HCT116 (cell line): ENCODE measurements around the gene CRISPLD2. TPM values are rescaled to one million over a fixed set of nuclear protein-coding genes. Genes with fewer than 3 reads are reported as not detected.

ENCODE experiments used
- ATAC-seq: fragments of 200-7000 bp; cut with Tn5 transposase; 2 replicates; pipeline ENCODE4 v1.9.1; 2020; ENCODE audit warnings: mild to moderate bottlenecking, moderate library complexity
- BruUV-seq: library from RNA; stranded (reverse); fragments of 400-500 nt; replicated peaks from 2 replicates; lab custom pipeline; 2021; lab: Mats Ljungman, UMichigan
- CTCF ChIA-PET: fragments of 300-600 bp; sonication (Branson Sonifier 250); formaldehyde crosslinking; loops from one replicate; lab custom pipeline; 2021; ENCODE audit warnings: antibody characterized with exemption; lab: Charles Lee
- POLR2A ChIA-PET: fragments of 300-600, 350-600 bp; sonication (Branson Sonifier 250); formaldehyde crosslinking; loops from one replicate; lab custom pipeline; 2021; ENCODE audit warnings: antibody characterized with exemption; lab: Charles Lee
- RAD21 ChIA-PET, 2 experiments: fragments of 300-600 bp; sonication (Branson Sonifier 250); formaldehyde crosslinking; loops; one replicate each; lab custom pipeline; 2023; ENCODE audit warnings: low total read pairs in 2 of 2; ENCODE audit not compliant: uncharacterized antibody in 2 of 2, unreplicated experiment in 2 of 2, low non-redundant PET in 1 of 2; lab: Charles Lee
- DNase-seq: peaks from one replicate; pipeline ENCODE4 v3.0.0-alpha.2; 2010; ENCODE audit warnings: low read depth, low spot score
- H2AFZ ChIP-seq: fragments of 200-600 bp; shearing (Covaris generic), sonication (generic); 2 replicates; pipeline ENCODE4 v1.6.1; 2017; ENCODE audit warnings: low read depth, mixed run types, mixed read lengths, antibody characterized with exemption, low read length; ENCODE audit not compliant: poor library complexity, severe bottlenecking
- H3K27ac ChIP-seq: 2 replicates; pipeline ENCODE4 v1.5.1; 2012; ENCODE audit warnings: low read depth, low read length
- H3K27me3 ChIP-seq: fragments of 200-600 bp; sonication (generic); 2 replicates; pipeline ENCODE4 v1.6.1; 2016; ENCODE audit warnings: mixed run types, low read length, mixed read lengths; ENCODE audit not compliant: insufficient read depth
- H3K36me3 ChIP-seq, 2 experiments: fragments of 200-500 bp in 1 of 2; fragments of 200-600 bp in 1 of 2; sonication (Bioruptor generic) in 1 of 2; sonication (generic) in 1 of 2; 2 replicates each; pipeline versions ENCODE4 v1.5.1 to v1.6.1; 2014 to 2016; ENCODE audit warnings: low read length in 2 of 2, inconsistent platforms in 1 of 2, mixed read lengths in 1 of 2, mixed run types in 1 of 2; ENCODE audit not compliant: insufficient read depth in 2 of 2, control insufficient read depth in 1 of 2
- H3K4me1 ChIP-seq, 2 experiments: fragments of 200-600 bp in 1 of 2; sonication (generic) in 1 of 2; 2 replicates each; pipeline versions ENCODE4 v1.5.1 to v1.6.1; 2012 to 2017; ENCODE audit warnings: low read length in 2 of 2, inconsistent platforms in 1 of 2, mild to moderate bottlenecking in 1 of 2, mixed read lengths in 1 of 2, mixed run types in 1 of 2, moderate library complexity in 1 of 2; ENCODE audit not compliant: insufficient read depth in 2 of 2, control insufficient read depth in 1 of 2
- H3K4me2 ChIP-seq: fragments of 200-600 bp; sonication (generic); 2 replicates; pipeline ENCODE4 v1.6.1; 2017; ENCODE audit warnings: mixed run types, low read length, mixed read lengths
- H3K4me3 ChIP-seq, 2 experiments: fragments of 200-600 bp in 1 of 2; sonication (generic) in 1 of 2; replicated peaks in 1 of 2; 2 replicates each; pipeline ENCODE4 v1.5.1; 2011 to 2016; ENCODE audit warnings: low read length in 2 of 2, control low read depth in 1 of 2, low read depth in 1 of 2, mild to moderate bottlenecking in 1 of 2, mixed read lengths in 1 of 2, mixed run types in 1 of 2
- H3K79me2 ChIP-seq: fragments of 200-600 bp; sonication (generic); 2 replicates; pipeline ENCODE4 v1.6.1; 2017; ENCODE audit warnings: mild to moderate bottlenecking, mixed run types, low read length, moderate library complexity, mixed read lengths; ENCODE audit not compliant: insufficient read depth
- H3K9ac ChIP-seq: fragments of 200-600 bp; sonication (generic); 2 replicates; pipeline ENCODE4 v1.6.1; 2016; ENCODE audit warnings: low read length, mixed read lengths
- H3K9me2 ChIP-seq: fragments of 200-600 bp; sonication (generic), shearing (Covaris generic); 2 replicates; pipeline ENCODE4 v1.6.1; 2017; ENCODE audit warnings: mixed run types, mild to moderate bottlenecking, moderate library complexity; ENCODE audit not compliant: insufficient read depth
- H3K9me3 ChIP-seq, 2 experiments: fragments of 200-500 bp in 1 of 2; fragments of 200-600 bp in 1 of 2; sonication (Bioruptor generic) in 1 of 2; sonication (generic) in 1 of 2; 2 replicates each; pipeline ENCODE4 v1.6.1; 2014 to 2017; ENCODE audit warnings: low read length in 2 of 2, mixed read lengths in 2 of 2, inconsistent platforms in 1 of 2, low read depth in 1 of 2, mild to moderate bottlenecking in 1 of 2, mixed run types in 1 of 2, moderate library complexity in 1 of 2; ENCODE audit not compliant: control insufficient read depth in 1 of 2, insufficient read depth in 1 of 2
- H4K20me1 ChIP-seq: fragments of 200-600 bp; sonication (generic), shearing (Covaris generic); 2 replicates; pipeline ENCODE4 v1.6.1; 2017; ENCODE audit warnings: mixed run types, mild to moderate bottlenecking, moderate library complexity; ENCODE audit not compliant: insufficient read depth
- CEBPB ChIP-seq: IDR thresholded peaks from 2 replicates; pipeline ENCODE4 v1.6.1; 2012; ENCODE audit warnings: low read depth
- EZH2 ChIP-seq: fragments of 200-600 bp; sonication (generic); IDR thresholded peaks from 2 replicates; pipeline ENCODE4 v1.6.1; 2017; ENCODE audit warnings: antibody characterized with exemption, mixed run types
- POLR2A ChIP-seq: IDR thresholded peaks from 2 replicates; pipeline ENCODE4 v1.7.0; 2011; ENCODE audit warnings: borderline replicate concordance; ENCODE audit not compliant: insufficient read depth, insufficient read length; ENCODE audit errors: extremely low read depth
- POLR2AphosphoS5 ChIP-seq: IDR thresholded peaks from 2 replicates; pipeline ENCODE4 v1.6.1; 2011; ENCODE audit warnings: mild to moderate bottlenecking, low read depth, low read length, moderate library complexity
- RAD21 ChIP-seq: IDR thresholded peaks from 2 replicates; pipeline ENCODE4 v1.6.1; 2012; ENCODE audit warnings: low read depth, mild to moderate bottlenecking
- SIN3A ChIP-seq: IDR thresholded peaks from 2 replicates; pipeline ENCODE4 v1.6.1; 2012; ENCODE audit warnings: low read depth
- ZFX ChIP-seq: fragments of 450-650 bp; IDR thresholded peaks from 2 replicates; pipeline ENCODE4 v1.6.1; 2017
- ZNF274 ChIP-seq: fragments of 200-500 bp; sonication (Bioruptor generic); IDR thresholded peaks from 2 replicates; pipeline ENCODE4 v1.6.1; 2014; ENCODE audit warnings: mild to moderate bottlenecking, low read depth, low read length, inconsistent platforms
- intact Hi-C: fragments of 100-400 bp; cut with micrococcal nuclease; formaldehyde crosslinking; loops from 2 replicates; pipeline ENCODE4 v1.10.0; 2022
- total RNA-seq: library from RNA; stranded (reverse); gene quantifications from one replicate; pipeline ENCODE4 v1.2.1, GENCODE V29; 2021; ENCODE audit not compliant: unreplicated experiment
- TF ChIP-seq, protein P1 (sequence below): IDR thresholded peaks from 2 replicates; pipeline ENCODE4 v1.6.1; 2011; ENCODE audit warnings: mild to moderate bottlenecking, low read length, moderate library complexity; ENCODE audit not compliant: insufficient replicate concordance; ENCODE audit errors: extremely low read depth
- TF ChIP-seq, protein P2 (sequence below): IDR thresholded peaks from 2 replicates; pipeline ENCODE4 v1.6.1; 2012

Gene CRISPLD2
- total RNA-seq, 1 experiment from 2014 or later = 4.6 TPM

DNA sequence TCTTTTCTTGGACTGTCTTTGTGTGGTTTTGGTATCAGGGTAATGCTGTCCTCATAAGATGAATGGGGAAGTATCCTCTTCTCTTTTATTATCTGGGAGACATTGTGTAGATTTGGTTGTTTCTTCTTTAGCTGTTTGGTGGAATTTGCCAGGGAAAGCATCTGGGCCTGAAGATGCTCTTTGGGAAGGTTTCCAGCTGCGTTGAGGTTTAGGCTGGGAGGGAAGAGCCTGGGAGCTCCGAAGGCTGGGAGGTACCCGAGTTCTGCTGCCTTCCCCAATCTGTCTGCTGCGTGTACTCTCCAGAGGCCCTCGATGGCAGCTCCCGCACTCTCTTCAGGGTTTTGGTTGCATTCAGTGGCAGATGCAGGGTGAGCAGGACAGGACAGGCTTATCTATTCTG lies 25.6 kb upstream of the CRISPLD2 start:
- H3K9me2 ChIP-seq = no peaks in the 10 kb centered on the region
- CTCF ChIA-PET = no interaction called here
- no peak overlapping the region for H3K27ac ChIP-seq
- H3K79me2 ChIP-seq = no peaks in the 10 kb centered on the region
- intact Hi-C loops = no loop called here
- no peak for DNase-seq
- no TSS peak for BruUV-seq
- H3K4me3 ChIP-seq = no peak overlapping the region
- H2AFZ ChIP-seq = no peak overlapping the region
- TF ChIP-seq SIN3A = no peak
- H3K27me3 ChIP-seq = no peaks in the 10 kb centered on the region
- H3K9ac ChIP-seq = no peak overlapping the region
- RAD21 ChIA-PET = no interaction called here
- ATAC-seq = no peak
- POLR2A ChIA-PET = no interaction called here
- H3K9me3 ChIP-seq = no peaks in the 10 kb centered on the region
- H4K20me1 ChIP-seq = no peaks in the 10 kb centered on the region
- H3K36me3 ChIP-seq = no peaks in the 10 kb centered on the region
- no peak overlapping the region for H3K4me2 ChIP-seq
- peaks cover 0 to 3% of the 10 kb centered on the region in 2 experiments; a peak in 1 of 4 replicates for H3K4me1 ChIP-seq

DNA sequence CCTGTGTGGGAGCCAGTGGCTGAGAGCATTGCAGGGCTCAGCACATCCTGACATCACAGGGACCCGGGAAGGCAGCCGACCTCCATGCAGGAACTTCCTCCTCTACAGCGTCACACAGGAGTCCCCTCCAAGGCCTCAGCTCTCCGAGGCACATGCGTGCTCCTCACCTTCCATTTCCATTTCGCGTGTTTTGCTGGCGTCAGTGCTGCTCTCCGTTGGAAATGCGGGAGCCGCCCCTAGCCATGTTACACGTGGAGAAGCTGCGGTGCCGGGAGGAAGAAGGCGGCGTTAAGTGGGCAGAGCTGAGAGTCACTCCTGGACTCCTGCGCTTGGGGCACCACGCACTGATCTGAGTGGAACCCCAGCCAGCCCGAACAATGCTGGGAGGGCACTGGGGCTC lies 25.2 kb upstream of the CRISPLD2 start:
- Histone ChIP-seq H3K9me3 (no peaks in the 10 kb centered on the region), H3K36me3 (no peaks in the 10 kb centered on the region), H3K9ac (no peak overlapping the region), H3K4me1 (peaks cover 0 to 3% of the 10 kb centered on the region in 2 experiments; a peak in 1 of 4 replicates), H3K27ac (no peak overlapping the region), H3K4me2 (no peak overlapping the region), H3K4me3 (no peak overlapping the region), H3K9me2 (no peaks in the 10 kb centered on the region), H3K79me2 (no peaks in the 10 kb centered on the region), H4K20me1 (no peaks in the 10 kb centered on the region), H3K27me3 (no peaks in the 10 kb centered on the region), H2AFZ (no peak overlapping the region)
- ChIA-PET CTCF (no interaction called here), POLR2A (no interaction called here), RAD21 (no interaction called here)
- no TSS peak for BruUV-seq
- TF ChIP-seq POLR2AphosphoS5 = no peak
- TF ChIP-seq ZFX = no peak
- TF ChIP-seq, protein P1, sequence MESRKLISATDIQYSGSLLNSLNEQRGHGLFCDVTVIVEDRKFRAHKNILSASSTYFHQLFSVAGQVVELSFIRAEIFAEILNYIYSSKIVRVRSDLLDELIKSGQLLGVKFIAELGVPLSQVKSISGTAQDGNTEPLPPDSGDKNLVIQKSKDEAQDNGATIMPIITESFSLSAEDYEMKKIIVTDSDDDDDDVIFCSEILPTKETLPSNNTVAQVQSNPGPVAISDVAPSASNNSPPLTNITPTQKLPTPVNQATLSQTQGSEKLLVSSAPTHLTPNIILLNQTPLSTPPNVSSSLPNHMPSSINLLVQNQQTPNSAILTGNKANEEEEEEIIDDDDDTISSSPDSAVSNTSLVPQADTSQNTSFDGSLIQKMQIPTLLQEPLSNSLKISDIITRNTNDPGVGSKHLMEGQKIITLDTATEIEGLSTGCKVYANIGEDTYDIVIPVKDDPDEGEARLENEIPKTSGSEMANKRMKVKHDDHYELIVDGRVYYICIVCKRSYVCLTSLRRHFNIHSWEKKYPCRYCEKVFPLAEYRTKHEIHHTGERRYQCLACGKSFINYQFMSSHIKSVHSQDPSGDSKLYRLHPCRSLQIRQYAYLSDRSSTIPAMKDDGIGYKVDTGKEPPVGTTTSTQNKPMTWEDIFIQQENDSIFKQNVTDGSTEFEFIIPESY = no peak
- TF ChIP-seq CEBPB = no peak
- TF ChIP-seq, protein P2, sequence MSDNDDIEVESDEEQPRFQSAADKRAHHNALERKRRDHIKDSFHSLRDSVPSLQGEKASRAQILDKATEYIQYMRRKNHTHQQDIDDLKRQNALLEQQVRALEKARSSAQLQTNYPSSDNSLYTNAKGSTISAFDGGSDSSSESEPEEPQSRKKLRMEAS = no peak
- TF ChIP-seq EZH2 = no peak
- no peak for TF ChIP-seq RAD21
- no peak for TF ChIP-seq ZNF274
- TF ChIP-seq POLR2A = no peak
- DNase-seq = no peak
- intact Hi-C loops = no loop called here
- no peak for ATAC-seq
